HG02885 (cell line): Measurements from ENCODE around the gene MRPL3.

Experiments used
- ATAC-seq: cut with Tn5 transposase; IDR thresholded peaks from one replicate; pipeline ENCODE4 v1.9.1; 2021; ENCODE audit warnings: mild to moderate bottlenecking; ENCODE audit not compliant: unreplicated experiment, poor library complexity

The MRPL3 gene

GRCh38 chr3:131421957-131422498, 80.7 kb downstream of the MRPL3 start:
- no peak for ATAC-seq

- ATAC-seq: no peak
Measured at GRCh38 chr3:131421301-131421700, 81.5 kb downstream of the MRPL3 start.

- ATAC-seq: no peak
Measured at GRCh38 chr3:131417751-131418150, 85.0 kb downstream of the MRPL3 start.
